SK-N-SH treated with all-trans-retinoic acid at 6 μM for 48 hours (cell line): ENCODE measurements around the gene DSEL.

Experiments
- ARNTL ChIP-seq: fragments of 450-650 bp; formaldehyde crosslinking; IDR thresholded peaks from 2 replicates; pipeline ENCODE4 v1.5.0; 2020; ENCODE audit warnings: low read depth, mild to moderate bottlenecking, moderate library complexity, borderline replicate concordance
- BACH2 ChIP-seq: fragments of 250-450 bp; sonication (Bioruptor Pico); IDR thresholded peaks from 2 replicates; pipeline ENCODE4 v1.9.0; 2021; ENCODE audit warnings: mild to moderate bottlenecking, borderline replicate concordance
- CREB5 ChIP-seq: fragments of 250-450 bp; sonication (Bioruptor Pico); IDR thresholded peaks from 2 replicates; pipeline ENCODE4 v1.5.1; 2020; ENCODE audit warnings: low read depth, mild to moderate bottlenecking, moderate library complexity
- PATZ1 ChIP-seq: fragments of 250-450 bp; sonication (Bioruptor Pico); IDR thresholded peaks from 2 replicates; pipeline ENCODE4 v1.8.0; 2020; ENCODE audit warnings: mild to moderate bottlenecking, moderate library complexity, borderline replicate concordance
- RARB ChIP-seq: fragments of 250-450 bp; sonication (Bioruptor Pico); IDR thresholded peaks from 2 replicates; pipeline ENCODE4 v1.8.0; 2021; ENCODE audit warnings: mild to moderate bottlenecking, moderate library complexity
- SNAI2 ChIP-seq: fragments of 250-450 bp; sonication (Bioruptor Pico); IDR thresholded peaks from 2 replicates; pipeline ENCODE4 v1.5.0; 2020; ENCODE audit warnings: mild to moderate bottlenecking, moderate library complexity
- TCF4 ChIP-seq: fragments of 250-450 bp; sonication (Bioruptor Pico); IDR thresholded peaks from 2 replicates; pipeline ENCODE4 v1.8.0; 2021; ENCODE audit warnings: mild to moderate bottlenecking, moderate library complexity, borderline replicate concordance
- TOX ChIP-seq: fragments of 250-450 bp; sonication (Bioruptor Pico); IDR thresholded peaks from 2 replicates; pipeline ENCODE4 v1.8.0; 2021; ENCODE audit warnings: mild to moderate bottlenecking, moderate library complexity, borderline replicate concordance
- TSHZ2 ChIP-seq: fragments of 250-450 bp; sonication (Bioruptor Pico); IDR thresholded peaks from 2 replicates; pipeline ENCODE4 v1.5.0; 2020; ENCODE audit warnings: mild to moderate bottlenecking, moderate library complexity
- ZFP3 ChIP-seq: fragments of 250-450 bp; sonication (Bioruptor Pico); IDR thresholded peaks from 2 replicates; pipeline ENCODE4 v1.5.0; 2020; ENCODE audit warnings: mild to moderate bottlenecking, moderate library complexity
- ZFP30 ChIP-seq: fragments of 450-650 bp; formaldehyde crosslinking; IDR thresholded peaks from 2 replicates; pipeline ENCODE4 v1.5.0; 2022; ENCODE audit warnings: mild to moderate bottlenecking, moderate library complexity
- ZNF70 ChIP-seq: fragments of 450-650 bp; formaldehyde crosslinking; IDR thresholded peaks from 2 replicates; pipeline ENCODE4 v1.5.0; 2020; ENCODE audit warnings: mild to moderate bottlenecking, moderate library complexity

GRCh38 chr18:67515942-67516538 lies 480 bp downstream of the DSEL start:
- TF ChIP-seq PATZ1 (CRISPR knock-in tag) (no peak), ZNF70 (CRISPR knock-in tag) (no peak), BACH2 (CRISPR knock-in tag) (no peak), TOX (CRISPR knock-in tag) (no peak), ZFP30 (CRISPR knock-in tag) (no peak), CREB5 (no peak), ARNTL (no peak), ZFP3 (CRISPR knock-in tag) (0 out of 2 replicates have a peak, but pooled peaks have one; percentile 37), SNAI2 (CRISPR knock-in tag) (no peak), RARB (CRISPR knock-in tag) (no peak), TCF4 (no peak), TSHZ2 (CRISPR knock-in tag) (no peak)
